K562 (cell line): ENCODE results near the gene TRPV5. TPM values are rescaled to one million over a fixed set of nuclear protein-coding genes. Genes with fewer than 3 reads are reported as not detected.

Experiments used
- ATAC-seq: fragments of 200-7000 bp; cut with Tn5 transposase; 3 replicates; pipeline ENCODE4 v1.9.1; 2020; ENCODE audit warnings: moderate library complexity
- BruUV-seq: library from RNA; stranded (reverse); fragments of 400-500 nt; replicated peaks from 2 replicates; lab custom pipeline; 2021; lab: Mats Ljungman, UMichigan
- CTCF ChIA-PET: fragments of 300-600 bp; formaldehyde crosslinking; extraction: SDS; loops from one replicate; lab custom pipeline; 2021; ENCODE audit warnings: low intra/inter-chr PET ratio; lab: Yijun Ruan, JAX
- POLR2A ChIA-PET: fragments of 300-600, 350-650 bp; sonication (Branson Sonifier 250); formaldehyde crosslinking; extraction: SDS; loops from one replicate; lab custom pipeline; 2021; ENCODE audit warnings: antibody characterized with exemption, inconsistent platforms; lab: Yijun Ruan, JAX
- DNase-seq, 4 experiments: peaks; one replicate each; pipeline versions ENCODE4 v3.0.0 to v3.0.0-alpha.2; 2011 to 2018; ENCODE audit warnings: low spot score in 3 of 4, mixed read lengths in 3 of 4; ENCODE audit errors: extremely low read depth in 1 of 4
- FAIRE-seq: peaks from 2 replicates; lab custom pipeline; 2011; peaks lifted over from hg19 to GRCh38; lab: Jason Lieb, UNC
- H2AFZ ChIP-seq: 2 replicates; pipeline ENCODE4 v1.6.0; 2011; ENCODE audit warnings: low read depth, low read length, control low read depth, inconsistent platforms
- H3K27ac ChIP-seq: fragments of 200-600 bp; 3 replicates; pipeline ENCODE4 v1.8.0; 2011; ENCODE audit warnings: low read depth, mild to moderate bottlenecking, control low read depth, inconsistent platforms, low read length, moderate library complexity, mixed read lengths; ENCODE audit errors: extremely low read depth
- H3K27me3 ChIP-seq, 2 experiments: fragments of 300-600 bp in 1 of 2; 2 replicates in 1 of 2; 3 replicates in 1 of 2; pipeline versions ENCODE4 v1.6.0 to v1.8.0; 2011; ENCODE audit warnings: inconsistent platforms in 2 of 2, low read length in 2 of 2, mild to moderate bottlenecking in 1 of 2, mixed read lengths in 1 of 2, moderate library complexity in 1 of 2; ENCODE audit not compliant: control insufficient read depth in 2 of 2, insufficient read depth in 2 of 2
- H3K36me3 ChIP-seq: fragments of 300-600 bp; 3 replicates; pipeline ENCODE4 v1.8.0; 2011; ENCODE audit warnings: mild to moderate bottlenecking, low read length, inconsistent platforms; ENCODE audit not compliant: control insufficient read depth, insufficient read depth
- H3K4me1 ChIP-seq, 2 experiments: fragments of 200-600 bp in 1 of 2; replicated peaks in 1 of 2; 2 replicates in 1 of 2; 3 replicates in 1 of 2; pipeline versions ENCODE4 v1.5.1 to v1.8.0; 2011; ENCODE audit warnings: inconsistent platforms in 2 of 2, low read length in 2 of 2, mild to moderate bottlenecking in 1 of 2, mixed read lengths in 1 of 2, moderate library complexity in 1 of 2; ENCODE audit not compliant: control insufficient read depth in 2 of 2, insufficient read depth in 2 of 2
- H3K4me2 ChIP-seq: 2 replicates; pipeline ENCODE4 v1.6.1; 2011; ENCODE audit warnings: low read length, control low read depth, inconsistent platforms, mixed read lengths; ENCODE audit not compliant: insufficient read depth
- H3K4me3 ChIP-seq: fragments of 200-600 bp; sonication (generic), shearing (Covaris generic); 2 replicates; pipeline ENCODE4 v1.5.1; 2016; ENCODE audit warnings: control low read depth, inconsistent platforms
- H3K79me2 ChIP-seq: fragments of 200-600 bp; 3 replicates; pipeline ENCODE4 v1.8.0; 2011; ENCODE audit warnings: low read length, inconsistent platforms; ENCODE audit not compliant: control insufficient read depth, insufficient read depth
- H3K9ac ChIP-seq, 2 experiments: 2 replicates each; pipeline versions ENCODE4 v1.6.0 to v1.6.1; 2011; ENCODE audit warnings: low read depth in 2 of 2, low read length in 2 of 2, control low read depth in 1 of 2, inconsistent platforms in 1 of 2, mild to moderate bottlenecking in 1 of 2, mixed read lengths in 1 of 2; ENCODE audit not compliant: insufficient read depth in 1 of 2
- H3K9me1 ChIP-seq: one replicate; pipeline ENCODE4 v1.6.0; 2011; ENCODE audit warnings: inconsistent platforms, mild to moderate bottlenecking, low read length, moderate library complexity; ENCODE audit not compliant: control insufficient read depth, insufficient read depth
- H3K9me3 ChIP-seq: replicated peaks from 2 replicates; pipeline ENCODE4 v1.5.1; 2011; ENCODE audit warnings: low read depth, low read length, inconsistent platforms; ENCODE audit not compliant: control insufficient read depth, insufficient read depth
- H4K20me1 ChIP-seq: replicated peaks from 2 replicates; pipeline ENCODE4 v1.6.1; 2011; ENCODE audit warnings: low read length, inconsistent platforms, mixed read lengths; ENCODE audit not compliant: control insufficient read depth, insufficient read depth
- CBFA2T3 ChIP-seq: fragments of 450-650 bp; IDR thresholded peaks from 2 replicates; pipeline ENCODE4 v1.6.1; 2017
- E2F3 ChIP-seq: fragments of 250-450 bp; sonication (Bioruptor Pico); IDR thresholded peaks from 2 replicates; pipeline ENCODE4 v1.4.0; 2020; ENCODE audit warnings: mild to moderate bottlenecking
- KLF10 ChIP-seq: fragments of 250-450 bp; sonication (Bioruptor Pico); IDR thresholded peaks from 2 replicates; pipeline ENCODE4 v1.6.1; 2021; ENCODE audit warnings: matching md5 sums
- KLF6 ChIP-seq: fragments of 250-450 bp; sonication (Bioruptor Pico); IDR thresholded peaks from 2 replicates; pipeline ENCODE4 v1.4.0; 2020; ENCODE audit warnings: mild to moderate bottlenecking, moderate library complexity, borderline replicate concordance
- MCM2 ChIP-seq: fragments of 450-650 bp; IDR thresholded peaks from 2 replicates; pipeline ENCODE4 v1.6.1; 2017; ENCODE audit warnings: low read depth, mild to moderate bottlenecking
- MCM3 ChIP-seq: fragments of 450-650 bp; IDR thresholded peaks from 2 replicates; pipeline ENCODE4 v1.6.1; 2016
- PTBP1 ChIP-seq: fragments of 200-400 bp; formaldehyde crosslinking; IDR thresholded peaks from 2 replicates; pipeline ENCODE4 v1.6.1; 2017; ENCODE audit warnings: low read depth, low read length
- RAD21 ChIP-seq, 2 experiments: fragments of 250-450 bp in 1 of 2; fragments of 450-650 bp in 1 of 2; sonication (Bioruptor Pico) in 1 of 2; formaldehyde crosslinking in 1 of 2; IDR thresholded peaks in 1 of 2; conservative IDR thresholded peaks in 1 of 2; 2 replicates each; pipeline versions ENCODE4 v1.4.0 to v1.8.0; 2020 to 2022; ENCODE audit warnings: mild to moderate bottlenecking in 2 of 2, moderate library complexity in 1 of 2
- SRSF7 ChIP-seq: fragments of 200-400 bp; formaldehyde crosslinking; optimal IDR thresholded peaks from 2 replicates; pipeline ENCODE3; 2017; ENCODE audit warnings: mild to moderate bottlenecking, low read depth, low read length
- ZNF146 ChIP-seq: IDR thresholded peaks from one replicate; pipeline ENCODE4 v1.6.1; 2018; ENCODE audit warnings: missing compliant biosample characterization; ENCODE audit not compliant: unreplicated experiment
- ZNF174 ChIP-seq: fragments of 250-450 bp; sonication (Bioruptor Pico); IDR thresholded peaks from 2 replicates; pipeline ENCODE4 v1.4.0; 2020; ENCODE audit warnings: mild to moderate bottlenecking
- ZNF639 ChIP-seq, 2 experiments: fragments of 200-800 bp in 1 of 2; sonication (Bioruptor generic) in 1 of 2; sonication (generic) in 1 of 2; formaldehyde crosslinking in 1 of 2; IDR thresholded peaks in 1 of 2; conservative IDR thresholded peaks in 1 of 2; 2 replicates each; pipeline versions ENCODE4 v1.5.0 to v1.6.1; 2016 to 2020; ENCODE audit warnings: missing compliant biosample characterization in 1 of 2, missing genetic modification characterization in 1 of 2, missing genetic modification reagents in 1 of 2
- WGBS: fragments of 100-300 bp; shearing (Covaris generic); methylation state at CpG from one replicate; pipeline ENCODE4 v1.1.6; 2016; ENCODE audit warnings: low coverage, mixed read lengths; ENCODE audit not compliant: insufficient coverage; ENCODE audit errors: missing lambda C conversion rate; 5-methylcytosine and 5-hydroxymethylcytosine counted together
- in situ Hi-C: fragments of 300-500 bp; cut with MboI; formaldehyde crosslinking; loops from 4 replicates; pipeline ENCODE4 v1.15.0; 2018; ENCODE audit warnings: inconsistent platforms, mixed read lengths
- intact Hi-C: fragments of 100-400 bp; cut with micrococcal nuclease; formaldehyde crosslinking; loops from 2 replicates; pipeline ENCODE4 v1.14.2; 2022
- polyA plus RNA-seq, 8 experiments: library from polyadenylated mRNA; depleted of rRNA in 4 of 8; stranded (reverse) in 5 of 8; unstranded in 3 of 8; fragments of >200 nt; fragmentation: Nextera tagmentation in 2 of 8; fragmentation: Illumina TruSeq in 1 of 8; extraction: Ambion mirVana in 2 of 8; extraction: Trizol in 1 of 8; gene quantifications; 2 replicates each; pipeline versions ENCODE4 v1.2.1 to v1.2.3, GENCODE V29; 2011 to 2014; ENCODE audit warnings: inconsistent platforms in 1 of 8, missing spikeins in 1 of 8
- total RNA-seq, 7 experiments: library from RNA; depleted of rRNA in 6 of 7; stranded (reverse); fragments of >200 nt in 6 of 7; fragmentation: Illumina TruSeq in 2 of 7; extraction: Trizol in 2 of 7; gene quantifications; 2 replicates each; pipeline versions ENCODE4 v1.2.1 to v1.2.3, GENCODE V29; 2011 to 2021; ENCODE audit warnings: low replicate concordance in 1 of 7
- TF ChIP-seq, protein P1 (sequence below): fragments of 450-650 bp; IDR thresholded peaks from 2 replicates; pipeline ENCODE4 v1.6.1; 2017; ENCODE audit warnings: mild to moderate bottlenecking, moderate library complexity
- TF ChIP-seq, protein P2 (sequence below): fragments of 250-450 bp; sonication (Bioruptor Pico); IDR thresholded peaks from 2 replicates; pipeline ENCODE4 v1.8.0; 2021; ENCODE audit warnings: moderate library complexity, mild to moderate bottlenecking, inconsistent platforms

TRPV5 gene
- total and polyA plus RNA-seq, 9 of the 15 experiments (the other 6 are each of a cell fraction or from before 2014, with no cell fraction given), result not detected

DNA sequence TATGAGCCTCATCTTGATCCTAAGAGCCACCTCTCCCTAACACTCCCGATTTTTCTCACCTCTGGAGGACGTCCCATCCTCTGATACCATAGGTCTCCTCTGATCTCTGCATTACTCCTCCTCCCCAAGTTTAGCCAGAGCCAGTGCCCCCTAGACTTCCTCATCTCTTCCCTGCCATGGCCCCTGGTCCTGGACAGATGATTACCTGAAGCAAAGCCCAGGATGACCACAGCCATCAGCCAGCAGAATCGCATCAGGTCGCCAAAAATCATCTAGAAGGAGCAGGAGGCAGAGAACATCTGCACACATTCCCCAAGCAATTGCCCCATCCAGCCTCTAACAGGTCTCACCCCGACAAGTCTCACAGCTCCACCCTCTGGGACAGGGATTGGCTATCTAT, 59.7 kb downstream of the TRPV5 start:
- no peaks in the 10 kb centered on the region for H3K36me3 ChIP-seq
- intact Hi-C loops (loop anchor here (1.0 to 2.0 kb wide), 2 partner anchors 87 to 128 kb away; no protein-coding TSS in a partner anchor), in situ Hi-C loops (no loop called here)
- TF ChIP-seq PTBP1, result no peak
- TF ChIP-seq MCM2, result no peak
- TF ChIP-seq, protein P1, sequence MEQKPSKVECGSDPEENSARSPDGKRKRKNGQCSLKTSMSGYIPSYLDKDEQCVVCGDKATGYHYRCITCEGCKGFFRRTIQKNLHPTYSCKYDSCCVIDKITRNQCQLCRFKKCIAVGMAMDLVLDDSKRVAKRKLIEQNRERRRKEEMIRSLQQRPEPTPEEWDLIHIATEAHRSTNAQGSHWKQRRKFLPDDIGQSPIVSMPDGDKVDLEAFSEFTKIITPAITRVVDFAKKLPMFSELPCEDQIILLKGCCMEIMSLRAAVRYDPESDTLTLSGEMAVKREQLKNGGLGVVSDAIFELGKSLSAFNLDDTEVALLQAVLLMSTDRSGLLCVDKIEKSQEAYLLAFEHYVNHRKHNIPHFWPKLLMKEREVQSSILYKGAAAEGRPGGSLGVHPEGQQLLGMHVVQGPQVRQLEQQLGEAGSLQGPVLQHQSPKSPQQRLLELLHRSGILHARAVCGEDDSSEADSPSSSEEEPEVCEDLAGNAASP, result no peak
- no peak for TF ChIP-seq ZNF146
- TF ChIP-seq KLF10, result no peak
- no peak for TF ChIP-seq E2F3 (CRISPR knock-in tag)
- no peak for TF ChIP-seq RAD21 (CRISPR knock-in tag; conservative IDR thresholded peaks at IDR 0.05 in 1 of 2, IDR thresholded peaks at IDR 0.05 in 1 of 2)
- TF ChIP-seq MCM3, result no peak
- TF ChIP-seq ZNF174, result no peak
- no peak for TF ChIP-seq KLF6 (CRISPR knock-in tag)
- TF ChIP-seq SRSF7, result no peak
- no peak for TF ChIP-seq ZNF639 (CRISPR knock-in tag; conservative IDR thresholded peaks at IDR 0.05 in 1 of 2, IDR thresholded peaks at IDR 0.05 in 1 of 2)
- TF ChIP-seq, protein P2, sequence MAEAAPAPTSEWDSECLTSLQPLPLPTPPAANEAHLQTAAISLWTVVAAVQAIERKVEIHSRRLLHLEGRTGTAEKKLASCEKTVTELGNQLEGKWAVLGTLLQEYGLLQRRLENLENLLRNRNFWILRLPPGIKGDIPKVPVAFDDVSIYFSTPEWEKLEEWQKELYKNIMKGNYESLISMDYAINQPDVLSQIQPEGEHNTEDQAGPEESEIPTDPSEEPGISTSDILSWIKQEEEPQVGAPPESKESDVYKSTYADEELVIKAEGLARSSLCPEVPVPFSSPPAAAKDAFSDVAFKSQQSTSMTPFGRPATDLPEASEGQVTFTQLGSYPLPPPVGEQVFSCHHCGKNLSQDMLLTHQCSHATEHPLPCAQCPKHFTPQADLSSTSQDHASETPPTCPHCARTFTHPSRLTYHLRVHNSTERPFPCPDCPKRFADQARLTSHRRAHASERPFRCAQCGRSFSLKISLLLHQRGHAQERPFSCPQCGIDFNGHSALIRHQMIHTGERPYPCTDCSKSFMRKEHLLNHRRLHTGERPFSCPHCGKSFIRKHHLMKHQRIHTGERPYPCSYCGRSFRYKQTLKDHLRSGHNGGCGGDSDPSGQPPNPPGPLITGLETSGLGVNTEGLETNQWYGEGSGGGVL, result no peak
- no peak for TF ChIP-seq CBFA2T3
- DNase-seq (no peak), ATAC-seq (no peak), FAIRE-seq (no peak)
- no peak overlapping the region for H2AFZ ChIP-seq
- no peak overlapping the region for H3K4me2 ChIP-seq
- no peak overlapping the region for H3K4me3 ChIP-seq
- H3K27me3 ChIP-seq, result peaks cover 17 to 72% of the 10 kb centered on the region in 2 experiments
- BruUV-seq, result no TSS peak
- ChIA-PET POLR2A (interaction anchor here (0.7 kb wide), 1 partner anchor 500 kb away, joined by 3 read pairs; no protein-coding TSS in a partner anchor), CTCF (interaction anchor here (0.6 to 4.6 kb wide), 3 partner anchors 129 to 342 kb away, joined by 3 to 31 read pairs (median 6); no protein-coding TSS in a partner anchor)
- no peaks in the 10 kb centered on the region for H3K79me2 ChIP-seq
- WGBS, result 4% methylated on average over 5 of the region's 5 CpGs
- H3K4me1 ChIP-seq, result peaks cover 0 to 5% of the 10 kb centered on the region in 2 experiments; a peak in 1 of 5 replicates
- no peak overlapping the region for H3K27ac ChIP-seq
- H3K9ac ChIP-seq, result no peak overlapping the region
- 0 out of 2 replicates have a peak, but pooled peaks cover 4% of the 10 kb centered on the region for H4K20me1 ChIP-seq
- no peaks in the 10 kb centered on the region for H3K9me1 ChIP-seq
- no peaks in the 10 kb centered on the region for H3K9me3 ChIP-seq
